Lung (tissue), 12 donors: ENCODE measurements around the gene KLHL29. TPM values are rescaled to one million over a fixed set of nuclear protein-coding genes. Genes with fewer than 3 reads are reported as not detected.

Source experiments
- ATAC-seq: fragments of 200-7000 bp; cut with Tn5 transposase; one replicate; pipeline ENCODE4 v1.9.1; 2020; ENCODE audit warnings: moderate number of reproducible peaks; ENCODE audit not compliant: insufficient read depth, low FRiP score
- DNase-seq, 3 donors: peaks; one replicate each; pipeline ENCODE4 v3.0.0-alpha.2; 2013 to 2017
- H3K27ac ChIP-seq, 2 donors: one replicate each; pipeline ENCODE4 v1.5.1; 2013; ENCODE audit warnings: mild to moderate bottlenecking in 2 of 2, moderate library complexity in 2 of 2, control low read depth in 1 of 2, inconsistent platforms in 1 of 2, low read depth in 1 of 2, low read length in 1 of 2
- H3K27me3 ChIP-seq, 3 donors: one replicate each; pipeline ENCODE4 v1.5.1; 2013; ENCODE audit warnings: low read length in 2 of 3; ENCODE audit not compliant: control insufficient read depth in 3 of 3, insufficient read depth in 3 of 3
- H3K36me3 ChIP-seq, 4 donors: one replicate each; pipeline ENCODE4 v1.5.1; 2013; ENCODE audit warnings: low read length in 4 of 4, mild to moderate bottlenecking in 1 of 4, moderate library complexity in 1 of 4; ENCODE audit not compliant: control insufficient read depth in 4 of 4, insufficient read depth in 4 of 4
- H3K4me1 ChIP-seq, 5 donors: one replicate each; pipeline ENCODE4 v1.5.1; 2013; ENCODE audit warnings: low read length in 5 of 5, mild to moderate bottlenecking in 2 of 5, moderate library complexity in 1 of 5; ENCODE audit not compliant: control insufficient read depth in 5 of 5, insufficient read depth in 5 of 5
- H3K4me3 ChIP-seq: one replicate; pipeline ENCODE4 v1.5.1; 2013; ENCODE audit warnings: mild to moderate bottlenecking, control low read depth, moderate library complexity
- H3K9ac ChIP-seq, 2 donors: one replicate each; pipeline ENCODE4 v1.5.1; 2013; ENCODE audit warnings: low read length in 2 of 2, control low read depth in 1 of 2; ENCODE audit not compliant: insufficient read depth in 1 of 2
- H3K9me3 ChIP-seq, 4 donors: one replicate each; pipeline ENCODE4 v1.5.1; 2013; ENCODE audit warnings: low read length in 3 of 4, mild to moderate bottlenecking in 1 of 4, moderate library complexity in 1 of 4; ENCODE audit not compliant: control insufficient read depth in 4 of 4, insufficient read depth in 3 of 4
- CTCF ChIP-seq: IDR thresholded peaks from 2 replicates; pipeline ENCODE4 v1.5.1; 2012; ENCODE audit warnings: mild to moderate bottlenecking; ENCODE audit errors: control extremely low read depth, extremely low read depth
- WGBS, 2 donors: extraction: QIAGEN DNeasy Blood & Tissue Kit; methylation state at CpG; one replicate each; pipeline ENCODE4 v1.1.7; 2013; 5-methylcytosine and 5-hydroxymethylcytosine counted together
- polyA plus RNA-seq, 2 donors: library from polyadenylated mRNA; stranded (reverse); fragments of 200-250 nt; gene quantifications; one replicate each; pipeline ENCODE4 v1.2.1, GENCODE V29; 2013
- total RNA-seq, 2 donors: library from RNA; depleted of rRNA in 1 of 2; stranded (reverse); fragments of >200 nt in 1 of 2; gene quantifications; one replicate each; pipeline ENCODE4 v1.2.1, GENCODE V29; 2014 to 2021
- donor health status: control.
- donor health status: control.
- donor health status: Bipolar disorder and iron deficiency.
- donor health status: healthy.
- donor health status: DM: yes; HTN: yes; CAD: no.

The KLHL29 gene
- total and polyA plus RNA-seq, 4 donors: 2.7 to 16.2 (median 3.5) TPM

- H3K27ac ChIP-seq: no peak overlapping the region
These were observed 147.7 kb downstream of the KLHL29 start for GRCh38 chr2:23532391-23533337.

GRCh38 chr2:23533338-23533695, 148.3 kb downstream of the KLHL29 start:
- Histone ChIP-seq H3K4me1 (peaks cover 0 to 28% (median 14%) of the 10 kb centered on the region in 5 donors), H3K27ac (no peak overlapping the region), H3K9ac (no peak overlapping the region), H3K36me3 (no peaks in the 10 kb centered on the region), H3K27me3 (no peaks in the 10 kb centered on the region), H3K4me3 (no peak overlapping the region), H3K9me3 (no peaks in the 10 kb centered on the region)
- DNase-seq (peak in 1 of 3 donors; percentile 26), ATAC-seq (no peak)
- WGBS, 2 donors: 89 to 91% methylated on average over 9 of the region's 9 CpGs
- TF ChIP-seq CTCF: no peak

More at GRCh38 chr2:23532391-23533337, 147.7 kb downstream of the KLHL29 start:
- no peaks in the 10 kb centered on the region for H3K36me3 ChIP-seq
- no peaks in the 10 kb centered on the region for H3K9me3 ChIP-seq
- H3K4me3 ChIP-seq: no peak overlapping the region
- 75 to 81% methylated on average over 23 of the region's 23 CpGs for WGBS, 2 donors
- TF ChIP-seq CTCF: no peak
- H3K9ac ChIP-seq: no peak overlapping the region
- H3K27me3 ChIP-seq: no peaks in the 10 kb centered on the region
- DNase-seq: peak; percentile 77 to 86 (median 80)
- H3K4me1 ChIP-seq: peaks cover 0 to 21% (median 10%) of the 10 kb centered on the region in 5 donors
- ATAC-seq: no peak

GRCh38 chr2:23534771-23535170, 149.8 kb downstream of the KLHL29 start:
- H3K36me3 ChIP-seq: no peaks in the 10 kb centered on the region
- DNase-seq: no peak
- no peak overlapping the region for H3K4me3 ChIP-seq
- 89 to 97% methylated on average over 2 of the region's 2 CpGs for WGBS, 2 donors
- H3K4me1 ChIP-seq: peaks cover 0 to 36% (median 18%) of the 10 kb centered on the region in 5 donors
- H3K27me3 ChIP-seq: no peaks in the 10 kb centered on the region
- no peak for ATAC-seq
- H3K9ac ChIP-seq: no peak overlapping the region
- H3K27ac ChIP-seq: no peak overlapping the region
- no peaks in the 10 kb centered on the region for H3K9me3 ChIP-seq
- no peak for TF ChIP-seq CTCF
